Measurements from ENCODE around the gene FAM163B.
A peak's percentile ranks its signal among the peaks of the same experiment; 100 is the strongest.

The FAM163B gene

DNA sequence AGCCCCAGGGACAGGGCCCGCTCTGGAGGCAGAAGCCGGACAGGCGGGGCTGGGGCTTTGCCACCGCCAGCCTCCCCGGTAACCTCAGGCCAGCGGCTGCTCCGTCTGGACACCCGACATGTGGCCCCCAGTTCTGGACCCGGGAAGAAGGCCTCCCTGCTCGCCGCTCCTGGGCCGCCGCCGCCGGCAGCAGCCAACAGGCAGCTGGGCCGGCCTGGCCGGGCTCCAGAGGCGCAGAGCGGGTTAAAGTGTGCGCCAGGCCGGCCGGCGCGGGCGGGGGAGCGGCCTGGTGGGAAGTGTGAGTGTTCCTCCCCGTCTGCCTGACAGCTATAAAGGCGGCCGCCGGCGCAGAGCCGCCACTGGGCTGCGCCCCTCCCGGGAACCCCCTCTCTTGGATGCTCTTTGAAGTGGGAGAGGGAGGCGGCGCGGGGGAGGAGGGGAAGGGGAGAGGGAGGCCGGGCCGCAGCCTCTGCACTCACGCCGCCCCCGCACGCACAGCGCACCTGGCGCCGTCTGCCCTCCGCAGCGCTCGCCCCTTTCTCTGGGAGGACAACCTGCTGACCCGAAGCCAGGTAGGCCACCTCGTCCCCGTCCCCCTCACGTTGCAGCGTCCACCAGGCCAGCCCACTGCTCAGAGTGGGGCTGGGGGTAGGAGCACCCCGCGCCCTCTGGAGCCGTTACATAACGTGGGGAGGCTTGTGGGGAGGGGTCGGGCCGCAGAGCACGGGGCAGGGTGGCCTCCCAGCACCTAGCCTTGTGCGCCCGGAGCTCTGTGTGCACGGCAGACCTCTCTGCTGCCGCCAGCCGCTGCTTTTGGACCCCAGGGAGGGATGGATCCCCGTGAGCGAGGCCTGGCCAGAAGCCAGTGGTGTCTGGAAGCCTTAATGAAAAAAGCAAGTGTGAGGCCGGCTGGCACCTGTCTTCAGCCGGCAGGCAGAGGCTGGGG lies 74.6 kb downstream of the FAM163B start, which contains the start of gene ADAMTSL2:
Gene ADAMTSL2, plus strand, starts transcription at position 359 of the 946 bp plus-strand sequence. CDS start 2,009 bp downstream, outside the sequence.
- TF ChIP-seq, protein P1, sequence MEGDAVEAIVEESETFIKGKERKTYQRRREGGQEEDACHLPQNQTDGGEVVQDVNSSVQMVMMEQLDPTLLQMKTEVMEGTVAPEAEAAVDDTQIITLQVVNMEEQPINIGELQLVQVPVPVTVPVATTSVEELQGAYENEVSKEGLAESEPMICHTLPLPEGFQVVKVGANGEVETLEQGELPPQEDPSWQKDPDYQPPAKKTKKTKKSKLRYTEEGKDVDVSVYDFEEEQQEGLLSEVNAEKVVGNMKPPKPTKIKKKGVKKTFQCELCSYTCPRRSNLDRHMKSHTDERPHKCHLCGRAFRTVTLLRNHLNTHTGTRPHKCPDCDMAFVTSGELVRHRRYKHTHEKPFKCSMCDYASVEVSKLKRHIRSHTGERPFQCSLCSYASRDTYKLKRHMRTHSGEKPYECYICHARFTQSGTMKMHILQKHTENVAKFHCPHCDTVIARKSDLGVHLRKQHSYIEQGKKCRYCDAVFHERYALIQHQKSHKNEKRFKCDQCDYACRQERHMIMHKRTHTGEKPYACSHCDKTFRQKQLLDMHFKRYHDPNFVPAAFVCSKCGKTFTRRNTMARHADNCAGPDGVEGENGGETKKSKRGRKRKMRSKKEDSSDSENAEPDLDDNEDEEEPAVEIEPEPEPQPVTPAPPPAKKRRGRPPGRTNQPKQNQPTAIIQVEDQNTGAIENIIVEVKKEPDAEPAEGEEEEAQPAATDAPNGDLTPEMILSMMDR (IDR thresholded peaks at IDR 0.05; ENCODE audit: insufficient read depth, low read depth, low read length, missing control alignments): no peak
- H3K4me3 ChIP-seq (ENCODE audit: low read length): no peak within 1 kb of the TSS
- DNase-seq (ENCODE audit: low read depth): no peak

DNA sequence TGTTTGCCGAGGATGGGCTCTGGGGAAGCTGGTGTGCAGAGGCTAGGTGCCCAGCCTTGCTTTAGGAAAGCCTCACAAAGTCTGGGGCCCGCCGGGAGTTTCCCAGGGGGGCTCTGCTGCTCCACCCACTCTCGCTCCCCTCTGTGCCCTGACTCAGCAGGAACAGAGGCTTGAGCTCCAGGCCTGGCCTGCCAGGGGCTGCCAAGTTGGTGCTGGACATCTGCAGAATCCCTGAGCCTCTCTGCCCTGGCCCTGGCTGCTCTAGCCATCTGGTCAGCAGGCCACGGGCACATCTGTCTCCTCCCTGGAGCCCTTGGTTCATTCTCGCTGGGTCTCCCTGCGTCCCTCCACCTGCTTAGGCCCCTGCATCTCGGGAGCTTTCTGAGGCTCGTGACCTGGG lies 75.3 kb downstream of the FAM163B start:
- H3K4me3 ChIP-seq (ENCODE audit: low read length): no peak overlapping the region
- no peak for DNase-seq (ENCODE audit: low read depth)
- TF ChIP-seq, protein P1 (IDR thresholded peaks at IDR 0.05; ENCODE audit: insufficient read depth, low read depth, low read length, missing control alignments): no peak

DNA sequence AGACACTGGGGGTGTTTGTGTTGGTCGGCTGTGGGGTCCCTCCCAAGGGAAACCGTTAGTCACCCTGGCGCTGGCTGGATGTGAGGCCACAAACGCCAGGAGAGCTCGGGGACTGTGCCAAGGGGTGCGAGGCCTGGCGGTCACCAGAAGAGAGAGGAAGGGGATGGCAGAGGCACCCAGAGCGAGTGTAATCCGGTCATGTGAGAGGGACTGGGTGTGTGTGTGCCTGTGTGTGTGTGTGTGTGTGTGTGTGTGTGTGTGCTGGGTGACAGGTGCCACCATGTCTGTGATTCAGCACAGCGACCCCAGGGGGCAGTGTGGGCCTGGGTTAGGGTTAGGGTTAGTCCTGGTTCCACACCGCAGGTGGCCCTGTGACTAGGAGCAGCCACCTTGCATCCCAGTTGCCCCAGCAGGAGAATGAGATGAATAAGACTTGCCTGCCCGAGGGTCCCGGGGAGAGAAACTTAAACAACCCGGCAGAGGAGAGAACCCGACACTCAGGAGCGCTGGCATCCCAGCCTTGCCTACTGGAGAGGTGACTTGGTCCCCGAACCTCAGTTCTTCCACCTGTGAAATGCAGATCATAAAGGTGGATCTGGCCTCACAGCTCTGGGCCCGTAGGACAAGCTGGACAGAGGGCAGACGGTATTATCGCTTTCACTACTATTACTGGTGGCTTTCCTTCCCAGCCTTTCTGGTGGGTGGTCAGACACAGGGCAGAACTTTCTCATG lies 76.1 kb downstream of the FAM163B start:
- TF ChIP-seq, protein P1 (IDR thresholded peaks at IDR 0.05; ENCODE audit: insufficient read depth, low read depth, low read length, missing control alignments): peak; percentile 52
- no peak overlapping the region for H3K4me3 ChIP-seq (ENCODE audit: low read length)
- peak; percentile 51 for DNase-seq (ENCODE audit: low read depth)

DNA sequence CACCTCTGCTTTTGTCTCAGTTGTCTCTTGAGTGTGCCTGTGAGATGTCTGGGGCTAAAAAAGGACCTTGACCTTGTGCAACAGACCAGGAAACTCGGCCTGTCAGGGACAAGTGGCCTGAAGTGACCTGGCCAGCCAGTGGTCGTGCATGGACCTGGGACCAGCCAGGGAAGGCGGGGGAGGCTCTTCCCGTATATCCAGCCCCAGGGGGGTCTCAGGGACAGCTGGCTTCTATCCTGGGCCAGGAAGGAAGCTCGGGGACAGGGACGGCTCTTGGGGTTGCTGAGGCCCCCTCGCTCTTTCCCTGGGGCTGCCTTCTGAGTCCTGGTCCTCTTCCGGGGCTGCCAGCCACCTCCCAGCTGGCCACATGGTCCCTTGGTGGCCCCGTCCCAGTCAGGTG lies 77.9 kb downstream of the FAM163B start:
- TF ChIP-seq, protein P1 (IDR thresholded peaks at IDR 0.05; ENCODE audit: insufficient read depth, low read depth, low read length, missing control alignments): no peak
- H3K4me3 ChIP-seq (ENCODE audit: low read length): no peak overlapping the region
- DNase-seq (ENCODE audit: low read depth): no peak

DNA sequence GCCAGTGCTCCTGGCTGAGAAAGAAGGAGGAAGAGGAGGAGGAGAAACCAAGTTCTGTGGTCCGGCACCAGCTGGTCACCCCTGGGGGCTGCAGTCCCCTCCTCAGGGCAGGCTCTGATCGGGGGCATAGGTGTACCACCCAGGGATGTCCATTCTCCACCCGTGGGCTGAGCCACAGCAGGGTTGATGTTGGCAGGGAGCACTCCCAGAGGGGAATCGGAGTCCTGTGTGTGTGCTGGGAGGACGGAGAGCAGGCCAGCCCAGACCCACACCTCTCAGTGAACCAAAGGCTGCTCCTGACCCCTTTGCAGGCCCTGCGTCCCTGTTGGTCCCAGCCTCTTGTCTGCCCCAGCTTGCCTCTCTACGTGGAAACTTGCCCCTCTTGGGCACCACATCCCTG lies 79.3 kb downstream of the FAM163B start:
- H3K4me3 ChIP-seq (ENCODE audit: low read length): no peak overlapping the region
- DNase-seq (ENCODE audit: low read depth): no peak
- TF ChIP-seq, protein P1 (IDR thresholded peaks at IDR 0.05; ENCODE audit: insufficient read depth, low read depth, low read length, missing control alignments): no peak

DNA sequence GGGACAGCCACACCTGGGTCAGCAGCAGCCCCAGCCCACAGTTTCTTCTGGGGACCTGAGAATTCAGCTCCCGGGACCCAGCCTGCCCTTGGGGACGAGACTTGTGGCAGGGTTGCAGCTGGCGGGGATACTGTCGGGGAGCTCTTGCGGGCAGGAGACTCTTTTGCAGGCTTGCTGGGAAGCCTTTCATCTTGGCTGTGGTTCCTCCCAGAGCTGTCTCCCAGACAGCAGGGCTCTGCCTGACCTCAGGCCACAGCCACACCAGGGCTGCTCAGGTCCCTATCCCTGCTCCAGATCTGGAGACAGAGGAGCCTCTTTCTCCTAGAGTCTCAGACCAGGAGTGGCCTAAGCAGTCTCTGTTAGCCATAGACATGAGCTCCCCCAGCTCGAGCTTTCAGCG lies 79.7 kb downstream of the FAM163B start:
- TF ChIP-seq, protein P1 (IDR thresholded peaks at IDR 0.05; ENCODE audit: insufficient read depth, low read depth, low read length, missing control alignments): no peak
- no peak overlapping the region for H3K4me3 ChIP-seq (ENCODE audit: low read length)
- no peak for DNase-seq (ENCODE audit: low read depth)

Data from epithelial cell of esophagus (primary cell).